Hematopoietic multipotent progenitor cell treated with erythropoietin and hydrocortisone succinate and interleukin-3 and kit ligand, for 8 days (in vitro differentiated cells): ENCODE measurements around the gene LYZL1.
"Not testable (repeated sequence)": the region's sequence is repeated elsewhere in the genome, so short reads cannot be mapped to it uniquely, and the experiment has no call there.

Source experiments
- DNase-seq: peaks from one replicate; pipeline ENCODE4 v3.0.0-alpha.2; 2015

Gene LYZL1

DNA sequence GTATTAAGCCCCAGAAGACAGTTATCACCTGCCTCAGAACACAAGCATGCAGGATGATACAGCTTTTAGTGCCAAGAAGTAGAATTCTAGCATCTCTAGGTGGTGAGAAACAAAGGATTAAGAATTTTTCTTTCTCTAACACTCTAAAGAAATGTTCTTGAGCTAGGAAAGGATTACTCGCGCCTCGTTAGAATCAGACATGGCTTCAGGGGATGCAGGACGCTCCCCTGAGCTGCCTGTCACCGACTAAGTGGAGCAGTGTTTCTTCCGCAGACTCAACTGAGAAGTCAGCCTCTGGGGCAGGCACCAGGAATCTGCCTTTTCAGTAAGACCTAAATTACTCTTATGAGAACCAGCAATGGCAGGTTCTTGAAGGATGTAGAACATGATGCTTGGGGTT is at the start of gene LYZL1:
TSS of gene LYZL1 (plus strand) at position 165 of the 400 bp plus-strand sequence. CDS start 2,798 bp downstream, outside the sequence.
- DNase-seq: not testable (repeated sequence)

DNA sequence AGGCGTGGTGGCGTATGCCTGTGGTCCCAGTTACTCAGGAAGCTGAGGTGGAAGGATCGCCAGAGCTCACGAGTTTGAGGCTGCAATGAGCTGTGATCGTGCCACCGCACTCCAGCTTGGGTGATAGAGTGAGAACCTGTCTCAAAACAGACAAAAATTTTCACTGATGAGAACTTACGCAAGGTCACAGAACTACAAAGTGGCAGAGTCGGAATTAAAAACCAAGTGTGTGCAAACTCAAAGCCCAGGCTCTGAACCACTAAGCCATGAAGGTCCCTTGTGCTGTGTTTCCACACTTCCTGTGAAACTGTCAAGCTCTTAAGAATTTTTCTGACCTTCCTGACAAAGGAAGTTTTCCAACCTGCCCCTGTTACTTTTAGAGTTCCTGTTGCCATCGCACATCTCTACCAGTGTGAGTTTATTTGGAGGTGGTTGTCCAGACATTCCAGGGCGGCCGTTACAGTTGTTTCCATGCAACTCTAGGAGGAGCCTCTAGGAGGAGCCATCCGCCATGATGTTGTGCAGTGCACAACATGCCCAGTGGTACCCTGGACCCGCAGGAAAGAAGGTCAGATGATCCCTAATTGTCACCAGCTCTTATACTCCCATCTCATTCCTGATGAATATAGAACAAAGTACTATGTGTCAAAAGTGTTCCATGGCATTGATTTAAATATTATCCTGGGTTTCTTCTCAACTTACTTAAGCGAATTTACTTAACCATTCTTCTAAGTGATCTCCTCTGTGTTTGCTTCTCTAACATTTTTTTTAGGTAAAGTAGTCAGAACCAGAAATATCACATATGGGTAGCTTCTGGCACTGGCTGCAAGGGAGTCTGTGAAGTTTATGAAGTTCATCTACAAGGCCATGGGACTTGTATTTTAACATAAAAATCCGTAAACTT is 49.0 kb upstream of the LYZL1 start:
- DNase-seq: peak; percentile 19

DNA sequence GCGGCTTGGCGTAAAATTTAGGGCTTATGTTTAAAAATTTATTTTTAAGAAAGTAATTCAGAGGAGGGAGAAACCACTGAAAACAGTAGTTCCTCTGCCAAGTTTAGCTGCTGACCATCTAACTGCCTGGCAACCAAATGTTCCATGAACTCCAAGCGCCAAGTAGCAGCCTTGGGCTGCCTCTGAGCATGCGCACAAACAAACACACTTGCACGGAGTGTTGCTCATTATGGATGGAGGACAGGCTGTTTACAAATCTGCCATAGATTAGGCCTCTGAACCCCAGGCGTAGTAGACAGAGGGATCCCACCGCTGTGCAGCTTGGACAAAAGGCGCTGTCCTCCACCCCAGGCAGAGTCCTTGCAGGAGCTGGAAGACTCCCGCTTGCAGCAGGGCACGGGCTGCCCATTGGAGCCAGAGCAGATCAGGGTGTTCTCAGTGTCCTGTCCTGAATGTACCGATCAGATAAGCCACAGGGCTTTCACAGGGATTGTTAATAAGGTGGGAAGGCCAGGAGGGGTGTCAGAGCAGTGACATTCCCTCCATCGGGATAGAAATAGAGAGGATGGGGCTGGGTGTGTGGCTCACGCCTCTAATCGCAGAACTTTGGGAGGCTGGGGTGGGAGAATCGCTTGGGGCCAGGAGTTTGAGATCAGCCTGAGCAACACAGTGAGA is 47.7 kb upstream of the LYZL1 start:
- no peak for DNase-seq

DNA sequence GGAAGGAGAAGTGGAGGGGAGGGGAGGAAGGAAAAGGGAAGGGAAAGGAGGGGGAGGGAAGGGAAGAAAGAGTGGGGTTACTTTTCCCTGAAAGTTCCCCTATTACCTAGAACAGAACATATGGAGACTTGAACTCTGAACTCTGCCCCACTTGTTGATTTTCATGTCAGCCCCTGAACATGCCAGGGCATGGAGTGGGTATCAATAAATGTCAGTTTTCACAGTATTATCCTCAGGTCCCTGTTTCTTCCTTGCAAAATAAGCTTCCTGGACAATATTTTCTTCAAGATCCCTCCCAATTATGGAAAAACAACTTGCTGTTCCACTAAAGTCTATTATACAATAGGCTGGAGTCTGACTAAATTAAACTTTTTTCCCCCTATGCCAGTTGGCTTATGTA is 46.9 kb upstream of the LYZL1 start:
- no peak for DNase-seq

DNA sequence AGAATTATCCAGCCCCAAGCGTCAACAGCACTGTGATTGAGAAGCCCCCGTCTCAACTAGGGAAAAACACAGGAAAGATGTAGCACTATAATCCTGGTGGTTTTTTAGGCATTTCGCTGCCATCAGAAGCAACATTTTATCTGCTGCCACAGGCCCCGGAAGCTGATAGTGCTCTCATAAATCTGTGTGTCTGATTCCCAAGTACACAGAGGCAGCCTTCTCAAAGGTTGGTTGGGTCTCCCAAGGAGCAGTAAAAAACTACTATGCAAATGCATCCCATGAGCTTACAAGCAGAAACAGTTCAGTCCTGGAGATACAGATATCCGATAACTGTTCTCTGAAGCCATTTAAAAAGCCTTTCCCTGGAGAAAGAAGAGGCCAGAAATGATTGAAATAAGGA is 45.8 kb upstream of the LYZL1 start:
- no peak for DNase-seq

DNA sequence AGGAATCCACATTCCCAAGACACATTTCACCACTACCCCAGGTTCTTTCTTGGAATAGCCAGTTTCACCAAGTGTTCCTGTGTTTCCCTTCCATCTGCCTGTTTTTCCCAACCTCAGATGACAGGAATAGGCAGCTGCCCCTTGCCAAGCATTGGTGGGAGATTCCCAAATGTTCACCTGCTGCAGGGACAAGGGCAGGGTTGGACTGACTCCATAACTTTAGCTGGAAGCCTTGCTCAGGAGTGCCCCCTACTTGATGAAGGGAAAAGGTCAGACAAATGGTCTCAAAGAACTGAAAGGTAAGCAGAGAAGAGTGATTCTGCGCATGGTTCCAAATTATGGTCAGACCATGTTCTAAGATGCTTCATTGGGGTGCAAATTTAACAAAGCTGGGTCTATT is 45.1 kb upstream of the LYZL1 start:
- peak; percentile 31 for DNase-seq

DNA sequence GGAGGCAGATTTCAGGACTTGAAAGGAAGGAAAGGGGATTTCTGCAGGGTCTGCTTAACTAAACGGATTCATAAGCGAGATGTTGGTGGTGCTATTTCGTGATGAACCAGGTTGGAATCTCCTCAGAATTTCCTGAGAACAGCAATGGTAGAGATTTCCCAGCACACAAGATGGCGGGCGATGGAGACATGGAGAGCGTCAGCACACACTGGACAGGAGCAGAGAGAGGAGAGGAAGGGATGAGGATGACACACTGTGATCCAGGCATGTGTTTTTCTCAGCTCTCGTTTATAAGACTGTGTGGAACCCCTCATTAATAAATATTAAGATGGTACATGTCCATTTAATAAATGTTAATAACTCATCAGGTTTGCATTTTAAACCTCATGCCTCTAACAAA is 43.9 kb upstream of the LYZL1 start:
- no peak for DNase-seq

DNA sequence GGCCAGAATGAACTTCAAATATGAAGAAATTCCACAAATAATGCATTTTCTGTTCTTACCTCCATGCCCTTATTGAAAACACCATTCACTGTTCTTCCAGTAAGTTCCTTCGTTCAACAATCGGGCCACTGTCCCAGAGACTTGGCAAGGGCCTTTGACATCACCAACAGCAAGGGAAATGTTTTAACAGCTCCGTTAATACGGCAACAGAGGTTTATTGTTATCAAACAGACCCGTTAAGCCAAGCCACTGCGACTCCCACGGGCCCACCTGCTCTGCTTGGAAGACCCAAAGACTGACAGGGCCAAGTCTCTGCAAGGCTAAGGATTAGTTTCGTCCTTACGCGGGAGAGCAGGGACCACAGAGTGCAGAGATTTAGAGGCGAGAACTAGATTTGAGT is 43.4 kb upstream of the LYZL1 start:
- no peak for DNase-seq

DNA sequence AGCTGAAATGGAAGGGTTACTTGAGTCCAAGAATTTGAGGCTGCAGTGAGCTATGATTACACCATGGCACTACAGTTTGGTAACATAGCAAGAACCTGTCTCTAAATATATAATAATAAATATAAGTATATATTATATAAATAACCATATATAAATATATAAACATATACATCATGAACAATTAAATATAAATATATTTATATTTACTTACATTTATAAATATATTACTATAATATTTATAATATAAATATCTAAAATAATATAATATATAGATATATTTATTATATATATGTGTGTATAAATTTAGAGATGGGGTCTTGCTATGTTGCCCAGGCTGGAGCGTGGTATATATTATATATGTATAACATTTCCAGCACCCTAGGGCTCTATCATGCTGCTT is 42.4 kb upstream of the LYZL1 start:
- no peak for DNase-seq

DNA sequence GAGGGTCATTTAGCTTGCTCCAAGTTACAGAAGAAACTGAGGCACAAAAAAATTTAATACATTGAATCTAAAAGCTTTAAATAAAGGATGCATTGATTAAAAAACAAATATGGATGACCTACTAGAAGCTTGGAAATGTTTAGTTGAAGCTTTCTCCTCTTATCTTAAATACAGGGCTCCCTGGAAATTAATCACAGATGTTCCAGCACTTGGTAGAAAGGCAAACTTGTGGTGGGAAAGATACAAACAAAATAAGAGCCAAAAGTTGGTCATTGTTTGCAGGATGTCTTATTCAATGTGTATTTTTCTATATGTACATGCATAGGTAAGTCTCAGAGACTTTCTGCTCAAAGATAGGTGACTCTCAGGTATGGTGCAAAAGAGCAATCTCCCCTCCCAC is 40.7 kb upstream of the LYZL1 start:
- no peak for DNase-seq

DNA sequence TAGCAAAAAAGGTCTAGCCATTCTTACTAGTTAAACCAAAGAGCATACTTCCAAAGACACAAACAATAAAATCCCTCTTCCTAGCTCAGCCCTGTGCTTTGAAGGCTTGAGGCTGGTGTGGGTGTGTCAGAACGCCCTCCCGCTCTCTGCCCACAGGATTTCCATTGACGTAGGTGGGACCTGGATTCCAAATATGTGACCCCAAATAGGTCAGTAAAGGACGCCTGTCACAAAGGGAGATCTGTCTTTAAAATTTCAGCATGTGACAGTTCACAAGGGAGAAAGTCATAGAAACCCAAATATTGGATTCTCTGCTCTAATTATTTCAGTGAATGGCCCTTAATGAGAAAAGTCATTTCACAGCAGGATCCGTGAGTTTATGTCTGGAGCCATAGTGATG is 39.9 kb upstream of the LYZL1 start:
- no peak for DNase-seq

DNA sequence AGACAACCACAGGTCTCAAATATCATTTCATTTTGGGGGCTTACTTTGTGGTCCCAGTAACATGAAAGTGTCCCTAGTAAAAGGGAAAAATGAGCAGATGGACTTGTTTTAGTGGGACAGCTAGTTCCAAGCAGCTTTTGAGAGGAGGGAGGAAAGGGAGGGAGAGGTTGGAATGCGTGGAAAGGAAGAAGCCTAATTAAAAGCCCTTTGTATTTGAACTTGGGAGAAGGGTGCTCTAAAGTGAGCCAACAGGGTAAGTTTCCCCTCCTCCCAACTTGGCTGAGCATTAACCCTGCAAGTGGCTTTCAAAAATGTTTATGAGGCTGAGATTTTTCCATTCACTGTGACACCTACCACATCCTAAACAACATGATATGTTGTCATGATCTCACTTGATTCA is 38.8 kb upstream of the LYZL1 start:
- DNase-seq: no peak

DNA sequence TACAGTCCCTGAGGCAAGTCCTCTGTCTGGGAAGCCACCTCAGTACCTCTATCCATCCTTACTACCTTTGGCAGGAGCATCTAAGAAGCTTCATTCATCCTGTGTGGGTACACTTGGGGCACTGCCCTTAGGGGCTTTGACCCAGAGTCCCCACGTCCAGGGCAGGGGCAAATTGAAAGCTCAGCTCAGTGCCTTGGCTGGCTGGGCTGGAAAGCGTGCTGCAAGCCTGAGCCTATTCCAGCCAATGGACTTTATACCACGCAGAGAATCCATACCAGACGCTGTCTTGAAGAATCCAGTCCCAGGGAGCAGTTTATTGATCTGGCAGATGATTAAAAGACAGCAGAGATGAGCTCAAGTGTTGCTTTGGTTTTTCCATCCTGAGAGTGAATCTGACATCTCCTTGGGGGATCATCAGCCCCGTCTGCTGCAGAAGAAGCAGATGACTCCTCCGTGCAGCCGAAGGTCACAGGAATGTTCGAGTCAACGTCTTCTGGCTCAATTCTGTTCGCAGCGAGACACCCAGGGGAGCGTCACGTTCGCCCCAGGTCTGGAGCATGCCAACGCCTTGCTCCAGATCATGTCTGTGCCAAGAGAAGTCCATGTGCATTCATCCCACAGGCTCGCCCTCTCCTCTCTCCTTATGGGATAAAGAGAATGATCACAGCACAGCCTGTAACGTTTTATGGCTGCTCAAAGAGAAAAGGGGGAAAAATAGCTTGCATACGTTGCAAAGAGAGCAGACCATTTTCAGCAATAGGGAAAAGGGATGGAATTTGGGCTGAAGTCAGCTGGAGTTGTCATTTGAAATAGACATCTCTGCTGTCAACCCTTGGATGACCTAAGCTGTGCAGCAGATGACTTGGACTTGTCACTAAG is 35.8 kb upstream of the LYZL1 start:
- DNase-seq: no peak

DNA sequence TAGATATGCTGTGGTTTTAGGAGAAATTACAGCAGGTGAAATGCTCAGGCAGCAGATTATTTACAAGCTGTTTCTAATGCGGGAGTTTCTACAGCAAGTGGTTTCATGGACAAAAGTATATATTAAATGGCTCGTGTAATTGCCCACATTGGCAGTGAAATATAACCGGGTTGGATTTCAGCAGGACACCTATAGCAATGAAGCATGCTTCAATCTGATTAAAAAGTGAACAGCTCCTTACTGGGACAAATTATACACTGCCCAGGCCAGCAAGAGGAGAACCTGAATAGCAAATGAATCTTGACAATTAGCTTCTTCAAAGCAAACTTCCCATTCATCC is 35.2 kb upstream of the LYZL1 start:
- no peak for DNase-seq

DNA sequence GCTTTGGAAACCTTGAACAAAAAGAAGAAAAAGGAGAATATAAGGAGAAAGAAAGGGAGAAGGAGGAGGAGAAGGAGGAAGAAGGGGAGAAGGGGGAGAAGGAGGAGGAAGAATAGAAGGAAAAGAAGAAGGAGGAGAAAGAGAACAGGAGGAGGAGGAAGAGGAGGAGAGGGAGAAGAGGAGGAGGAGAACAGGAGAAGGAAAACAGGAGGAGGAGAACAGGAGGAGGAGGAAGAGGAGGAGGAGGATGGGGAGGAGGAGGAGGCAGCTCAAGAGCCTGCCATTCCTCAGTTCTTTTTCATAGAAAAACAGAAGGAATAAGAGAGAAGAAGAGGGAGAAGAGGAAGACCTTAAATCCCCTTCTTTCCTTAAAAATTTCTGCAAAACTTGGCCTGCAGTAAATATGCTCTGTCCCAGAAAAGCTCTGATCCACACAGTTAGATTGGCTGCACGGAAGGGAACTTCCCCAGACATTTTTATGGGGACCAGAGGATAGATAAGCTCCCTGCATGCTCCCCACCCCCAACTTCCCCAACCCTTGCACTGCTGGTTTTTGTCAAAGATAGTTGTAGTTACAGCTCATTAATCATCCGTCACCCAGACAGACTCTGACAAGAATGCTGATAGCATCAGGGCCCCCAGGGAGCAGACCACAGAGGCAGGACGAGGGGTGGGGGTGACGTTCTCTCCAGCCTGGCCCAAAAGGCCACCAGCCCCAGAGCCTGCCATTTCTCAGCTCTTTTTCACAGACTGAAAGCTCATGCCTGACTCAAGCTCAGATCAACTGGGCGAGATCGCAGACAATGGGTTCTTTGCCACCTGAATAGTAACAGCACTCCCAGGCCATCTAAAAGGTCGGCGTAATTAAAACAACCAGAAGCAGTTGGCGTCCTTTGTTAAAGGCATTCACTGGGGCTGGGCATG is 34.5 kb upstream of the LYZL1 start:
- DNase-seq: peak; percentile 46

DNA sequence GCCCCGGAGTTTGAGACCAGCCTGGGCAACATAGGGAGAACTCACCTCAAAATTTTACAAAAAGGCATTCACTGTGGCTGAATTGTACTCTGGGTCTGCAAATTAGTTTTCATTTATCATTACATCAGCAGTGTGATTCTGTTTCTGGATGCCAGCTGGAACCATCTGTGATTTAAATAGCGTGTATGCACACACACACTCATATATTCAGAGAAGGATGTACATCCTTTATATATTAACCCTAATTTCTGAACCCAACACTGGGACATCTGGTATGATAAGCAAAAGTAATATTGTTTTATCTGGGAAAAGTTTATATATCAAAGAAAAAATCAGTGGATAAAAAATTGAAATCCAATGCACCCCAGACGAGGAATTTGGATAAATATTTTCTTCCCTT is 33.8 kb upstream of the LYZL1 start:
- DNase-seq: no peak

DNA sequence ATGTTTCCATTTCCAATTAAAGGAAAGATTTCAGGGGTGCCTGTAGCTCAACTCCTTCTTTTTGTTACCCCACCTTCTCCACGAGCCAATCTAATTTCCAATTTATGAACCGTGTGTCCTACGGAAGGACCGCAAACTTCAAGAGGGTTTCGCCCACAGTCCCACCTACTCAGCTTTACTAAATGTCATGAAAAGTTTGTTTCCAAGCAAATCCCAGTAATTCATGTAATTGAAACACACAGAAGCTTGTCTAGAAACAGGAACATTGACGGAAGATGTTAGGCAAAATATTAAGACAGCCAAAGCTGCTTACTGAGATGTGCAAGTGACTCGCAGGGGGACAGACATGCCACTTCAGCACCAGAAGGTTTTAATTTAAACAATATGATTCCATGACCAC is 32.9 kb upstream of the LYZL1 start:
- no peak for DNase-seq

DNA sequence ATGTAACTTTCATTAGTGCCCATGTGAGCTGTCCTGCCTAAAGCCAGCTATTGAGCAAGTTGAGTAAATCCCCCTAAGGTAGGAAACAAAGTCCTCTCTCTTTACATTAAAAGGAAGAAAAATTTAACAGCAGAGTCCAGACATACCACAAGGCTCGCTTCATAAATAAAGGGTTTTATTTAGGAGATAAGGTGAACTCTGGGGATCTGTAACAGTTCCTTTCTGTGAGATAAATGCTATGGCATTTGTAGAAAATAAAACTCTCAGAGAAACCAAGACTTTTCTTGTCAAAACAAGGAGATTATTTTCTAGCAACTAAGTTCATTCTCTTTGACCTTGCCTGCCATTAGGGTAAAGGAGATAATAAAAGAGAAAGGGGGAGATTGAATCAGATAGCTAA is 32.3 kb upstream of the LYZL1 start:
- no peak for DNase-seq

DNA sequence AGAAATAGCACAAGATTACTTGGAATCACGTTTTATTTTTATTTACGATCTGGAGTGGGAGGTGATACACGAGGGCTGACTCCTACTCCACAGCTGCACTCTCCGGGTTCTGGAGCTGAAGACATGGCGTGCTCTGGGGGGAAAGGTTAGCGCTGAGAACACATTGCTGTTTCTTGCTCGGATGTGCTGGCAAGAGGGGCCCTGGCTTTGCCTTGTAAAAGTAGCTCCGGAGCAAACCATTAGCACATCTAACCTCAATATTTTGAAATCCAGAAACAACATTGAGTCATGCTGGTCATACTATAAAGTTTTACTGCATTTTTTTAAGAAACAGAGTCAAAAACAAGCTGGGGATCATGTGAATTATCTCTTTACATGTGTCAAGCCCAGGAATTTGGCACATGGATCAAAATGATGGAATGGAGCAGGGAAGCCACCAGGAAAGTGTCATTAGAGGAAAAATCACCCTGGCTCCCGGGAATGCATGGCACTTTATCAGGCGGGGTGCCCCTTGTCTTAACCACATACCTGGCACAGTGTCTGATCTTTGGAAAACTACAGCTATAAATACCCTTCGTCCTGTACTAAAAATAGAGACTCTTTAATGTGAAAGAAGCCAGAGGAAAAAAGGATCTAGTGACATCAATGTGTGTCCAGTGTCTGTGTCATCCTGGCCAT is 31.6 kb upstream of the LYZL1 start:
- no peak for DNase-seq

DNA sequence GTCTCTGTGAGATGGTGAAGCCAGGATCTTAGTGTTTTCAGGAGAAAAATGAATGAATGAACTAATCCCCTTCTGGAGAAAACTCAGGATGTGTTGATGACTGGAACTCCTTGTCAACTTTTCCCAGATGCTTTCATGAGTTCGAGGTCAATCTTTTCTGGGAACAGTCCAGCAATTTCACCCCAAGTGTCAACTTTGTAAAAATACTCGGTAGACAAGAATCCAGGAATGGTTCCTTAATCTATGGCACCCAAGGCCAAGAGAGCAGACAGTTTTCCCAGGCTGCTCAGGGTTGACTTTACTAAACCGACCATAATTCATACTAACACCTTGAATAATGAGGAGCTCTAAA is 31.1 kb upstream of the LYZL1 start:
- DNase-seq: no peak

DNA sequence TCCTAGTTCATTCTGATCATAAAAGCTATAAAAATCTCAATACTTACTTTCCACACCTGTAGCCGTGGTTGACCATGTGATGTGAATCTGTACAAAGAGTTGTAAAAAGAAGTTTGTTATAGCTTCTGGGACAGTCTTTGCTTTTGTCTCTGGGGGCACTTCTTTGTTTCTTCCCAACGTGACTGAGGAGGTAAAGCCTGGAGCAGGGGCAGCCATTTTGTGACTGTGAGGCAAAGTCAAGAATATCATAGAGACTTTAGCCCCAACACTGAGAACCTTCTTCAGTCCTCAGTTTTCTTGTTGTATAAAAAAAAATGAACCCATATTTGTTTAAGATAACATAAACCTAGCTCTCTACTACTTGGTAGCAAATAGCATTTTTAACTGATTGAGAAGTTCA is 29.4 kb upstream of the LYZL1 start:
- DNase-seq: no peak

DNA sequence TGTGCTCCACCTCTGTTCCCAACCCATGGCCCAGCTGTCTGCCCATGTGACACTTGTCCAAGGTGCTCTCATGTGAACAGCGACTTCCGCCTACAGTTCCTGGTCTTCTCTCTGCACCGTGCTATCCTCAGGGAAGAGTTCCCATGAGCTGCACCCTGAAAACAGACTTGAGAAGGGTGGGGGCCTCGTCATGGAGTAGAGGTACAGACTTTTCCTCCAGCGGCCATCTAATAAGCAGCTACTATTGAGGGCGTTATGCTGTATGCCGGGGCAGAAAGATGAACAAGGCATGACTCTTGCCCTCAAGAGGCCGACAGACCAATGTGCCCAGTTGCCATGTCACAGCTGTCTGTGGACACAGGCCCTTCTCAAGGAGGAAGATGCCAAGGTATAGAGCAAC is 25.4 kb upstream of the LYZL1 start:
- DNase-seq: no peak
